Cardiac fibroblast (primary cell): ENCODE measurements around the gene ELF2.
A peak's percentile ranks its signal among the peaks of the same experiment; 100 is the strongest.

Experiments
- DNase-seq, 2 donors: peaks; one replicate each; pipeline versions ENCODE4 v3.0.0 to v3.0.0-alpha.2; 2010; ENCODE audit warnings: low read depth in 2 of 2
- H3K4me3 ChIP-seq, 2 donors: replicated peaks in 1 of 2; 1 replicate in 1 of 2; 2 replicates in 1 of 2; pipeline ENCODE4 v1.5.1; 2011; ENCODE audit warnings: low read depth in 2 of 2, low read length in 2 of 2, mild to moderate bottlenecking in 2 of 2, moderate library complexity in 1 of 2
- TF ChIP-seq, protein P1 (sequence below): IDR thresholded peaks from one replicate; pipeline ENCODE4 v1.5.1; 2011; ENCODE audit warnings: low read depth, mild to moderate bottlenecking, low read length, inconsistent platforms

ELF2 gene

DNA sequence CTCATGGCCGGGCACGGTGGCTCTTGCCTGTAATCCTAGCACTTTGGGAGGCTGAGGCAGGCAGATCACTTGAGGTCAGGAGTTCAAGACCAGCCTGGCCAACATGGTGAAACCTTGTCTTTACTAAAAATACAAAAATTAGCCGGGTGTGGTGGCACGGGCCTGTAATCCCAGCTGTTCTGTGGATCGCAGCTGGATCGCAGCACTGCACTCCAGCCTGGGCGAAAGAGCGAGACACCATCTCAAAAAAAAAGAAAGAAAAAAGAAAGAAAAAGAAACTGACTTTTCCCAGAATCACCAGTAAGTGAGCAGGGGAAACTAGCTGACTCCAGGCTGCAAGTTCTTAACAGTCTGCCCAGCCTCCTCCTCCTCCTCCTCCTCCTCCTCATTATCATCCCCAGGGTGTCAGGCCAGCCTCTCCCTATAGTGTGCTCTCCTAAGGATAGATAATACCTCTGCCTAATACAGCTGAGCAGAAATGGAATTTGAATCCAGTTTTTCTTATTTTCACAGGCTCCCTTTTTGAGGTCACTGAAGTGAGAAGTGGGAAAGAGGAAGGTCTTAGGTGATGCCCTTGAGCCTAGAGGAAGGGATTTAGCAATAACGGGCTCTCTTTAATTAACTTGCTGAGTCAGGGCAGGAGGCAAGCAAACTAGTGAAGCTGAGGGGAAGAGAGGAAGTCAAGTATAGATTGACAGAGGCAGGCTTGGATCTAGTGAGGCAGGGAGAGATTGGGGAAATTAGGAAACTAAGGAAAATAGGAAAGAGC is 11.8 kb upstream of the ELF2 start:
- TF ChIP-seq, protein P1, sequence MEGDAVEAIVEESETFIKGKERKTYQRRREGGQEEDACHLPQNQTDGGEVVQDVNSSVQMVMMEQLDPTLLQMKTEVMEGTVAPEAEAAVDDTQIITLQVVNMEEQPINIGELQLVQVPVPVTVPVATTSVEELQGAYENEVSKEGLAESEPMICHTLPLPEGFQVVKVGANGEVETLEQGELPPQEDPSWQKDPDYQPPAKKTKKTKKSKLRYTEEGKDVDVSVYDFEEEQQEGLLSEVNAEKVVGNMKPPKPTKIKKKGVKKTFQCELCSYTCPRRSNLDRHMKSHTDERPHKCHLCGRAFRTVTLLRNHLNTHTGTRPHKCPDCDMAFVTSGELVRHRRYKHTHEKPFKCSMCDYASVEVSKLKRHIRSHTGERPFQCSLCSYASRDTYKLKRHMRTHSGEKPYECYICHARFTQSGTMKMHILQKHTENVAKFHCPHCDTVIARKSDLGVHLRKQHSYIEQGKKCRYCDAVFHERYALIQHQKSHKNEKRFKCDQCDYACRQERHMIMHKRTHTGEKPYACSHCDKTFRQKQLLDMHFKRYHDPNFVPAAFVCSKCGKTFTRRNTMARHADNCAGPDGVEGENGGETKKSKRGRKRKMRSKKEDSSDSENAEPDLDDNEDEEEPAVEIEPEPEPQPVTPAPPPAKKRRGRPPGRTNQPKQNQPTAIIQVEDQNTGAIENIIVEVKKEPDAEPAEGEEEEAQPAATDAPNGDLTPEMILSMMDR: no peak
- DNase-seq: peak in 1 of 2 donors; percentile 31
- H3K4me3 ChIP-seq: no peak overlapping the region

DNA sequence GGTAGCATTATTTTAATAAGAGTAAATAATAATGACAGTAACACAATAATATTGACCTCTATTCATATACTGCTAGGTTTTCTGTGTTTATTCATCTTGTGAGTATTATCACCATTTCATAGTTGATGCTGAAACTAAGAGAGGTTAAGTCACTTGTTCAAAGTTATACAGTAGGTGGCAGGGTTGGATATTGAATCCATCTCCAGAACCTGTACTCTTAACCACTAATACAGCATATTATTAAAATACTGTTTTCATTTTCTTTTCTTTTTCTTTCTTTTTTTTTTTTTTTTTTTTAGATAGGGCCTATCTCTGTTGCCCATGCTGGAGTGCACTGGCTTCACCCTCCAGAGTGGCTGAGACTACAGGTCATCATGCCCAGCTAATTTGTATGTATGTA is 7.1 kb upstream of the ELF2 start:
- no peak overlapping the region for H3K4me3 ChIP-seq
- DNase-seq: peak; percentile 71 to 73
- TF ChIP-seq, protein P1: peak; percentile 3

DNA sequence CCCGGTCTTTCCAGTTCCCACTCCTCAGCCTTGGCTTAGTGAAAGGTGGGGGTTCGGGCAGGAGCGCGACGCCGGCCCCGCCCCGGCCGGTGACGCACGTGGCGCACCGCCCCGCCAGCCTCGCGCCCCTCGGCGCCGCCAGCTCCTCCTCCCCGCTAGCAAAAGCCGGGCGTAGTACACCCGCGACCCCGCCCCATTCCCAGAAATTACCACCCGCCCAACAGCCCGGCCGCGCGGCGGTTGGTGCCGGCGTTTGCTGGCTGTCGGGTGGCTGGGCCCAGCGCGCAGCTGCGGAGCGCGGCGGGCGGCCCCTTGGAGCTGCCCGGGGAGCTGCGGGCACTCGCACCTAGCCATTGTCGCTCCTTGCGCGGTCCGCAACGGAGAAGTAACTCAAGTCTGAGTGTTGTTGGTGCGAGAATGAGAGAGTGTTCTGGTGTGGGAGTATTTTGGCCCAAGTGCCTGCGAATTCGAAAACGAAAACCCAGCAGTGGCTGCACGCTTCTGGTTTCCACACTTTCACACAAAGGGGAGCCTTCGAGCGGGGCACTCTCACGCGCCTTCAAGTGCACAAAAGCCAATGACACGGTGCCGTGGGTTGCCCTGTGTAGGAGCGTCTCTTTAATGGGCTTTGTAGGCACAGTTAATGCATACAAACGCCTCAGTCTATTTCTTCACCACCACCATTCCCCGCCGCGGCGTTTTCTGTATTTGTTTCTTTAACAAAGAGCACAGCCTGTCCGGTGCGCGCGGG is 1.0 kb upstream of the ELF2 start:
- peak overlapping the region; percentile 88 to 89 for H3K4me3 ChIP-seq
- peak; percentile 93 to 97 for DNase-seq
- TF ChIP-seq, protein P1: no peak

DNA sequence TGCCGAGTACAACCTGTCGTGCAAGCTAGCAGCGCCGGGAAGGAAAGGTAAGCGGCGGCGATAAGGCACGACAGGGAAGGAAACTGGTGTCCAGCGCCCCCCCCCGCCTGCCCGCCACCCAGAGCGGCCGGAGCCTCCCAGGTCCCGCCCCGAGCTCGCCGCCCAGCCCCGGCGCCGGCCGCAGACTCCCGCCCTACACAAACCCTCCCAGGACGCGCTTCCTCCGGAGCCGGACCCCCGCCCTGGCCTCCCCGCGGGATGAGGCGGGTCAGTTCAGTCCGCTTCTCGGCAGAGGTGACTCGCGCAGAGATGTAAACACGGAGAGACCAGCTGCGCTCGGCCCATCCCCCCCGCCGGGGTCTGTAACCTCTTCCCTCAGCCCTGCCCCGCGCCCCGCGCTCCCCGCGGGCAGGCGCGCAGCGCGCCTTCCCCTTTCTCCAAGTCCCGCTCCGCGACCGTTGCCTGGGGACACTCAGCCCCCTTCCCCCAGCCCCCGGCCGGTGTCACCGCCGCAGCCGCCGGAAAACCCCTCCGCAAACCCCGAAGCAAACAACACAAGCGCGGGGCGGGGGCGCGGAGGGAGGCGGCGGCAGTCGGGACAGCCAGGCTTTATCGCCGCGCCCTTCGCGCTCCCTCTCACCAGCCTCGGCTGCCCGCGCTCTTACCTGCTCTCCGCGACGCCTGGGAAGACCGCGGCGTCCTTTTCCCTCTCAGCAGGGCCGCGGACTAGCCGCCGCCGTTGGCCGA is 543 bp downstream of the ELF2 start:
- TF ChIP-seq, protein P1: no peak
- peak; percentile 78 to 84 for DNase-seq
- peak overlapping the region; percentile 88 to 89 for H3K4me3 ChIP-seq

DNA sequence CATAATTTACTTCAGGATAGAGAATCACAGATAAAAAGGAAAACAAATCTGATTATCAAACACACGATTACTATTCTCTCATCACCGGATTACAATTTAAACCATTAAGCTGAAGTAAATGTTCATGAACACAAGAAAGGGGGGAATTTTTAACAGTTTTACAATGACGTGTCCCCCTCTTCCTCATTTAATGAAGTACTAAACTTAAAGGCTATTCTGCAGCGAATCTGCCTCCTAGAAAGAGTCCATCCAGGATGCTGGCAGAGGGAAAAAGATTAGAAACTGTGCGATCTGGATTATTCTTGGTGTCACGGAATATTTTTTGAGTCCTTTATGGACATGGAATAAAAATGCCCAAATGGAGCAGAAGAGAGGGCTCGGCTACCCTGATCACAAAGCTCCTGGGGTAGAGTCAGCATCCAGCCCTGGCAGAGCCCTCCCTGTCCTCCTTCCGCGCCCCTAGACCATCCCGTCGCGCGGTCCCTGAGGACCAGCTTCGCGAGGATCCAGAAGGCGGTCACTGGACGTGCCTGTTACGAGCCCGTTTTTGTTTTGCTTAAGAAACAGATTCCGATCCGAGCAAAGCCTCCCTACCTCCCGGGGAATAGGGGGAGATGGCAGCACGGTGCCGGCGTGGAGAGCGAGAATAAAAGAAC is 1.2 kb downstream of the ELF2 start:
- peak overlapping the region; percentile 88 to 89 for H3K4me3 ChIP-seq
- DNase-seq: peak in 1 of 2 donors; percentile 2
- TF ChIP-seq, protein P1: peak; percentile 1

DNA sequence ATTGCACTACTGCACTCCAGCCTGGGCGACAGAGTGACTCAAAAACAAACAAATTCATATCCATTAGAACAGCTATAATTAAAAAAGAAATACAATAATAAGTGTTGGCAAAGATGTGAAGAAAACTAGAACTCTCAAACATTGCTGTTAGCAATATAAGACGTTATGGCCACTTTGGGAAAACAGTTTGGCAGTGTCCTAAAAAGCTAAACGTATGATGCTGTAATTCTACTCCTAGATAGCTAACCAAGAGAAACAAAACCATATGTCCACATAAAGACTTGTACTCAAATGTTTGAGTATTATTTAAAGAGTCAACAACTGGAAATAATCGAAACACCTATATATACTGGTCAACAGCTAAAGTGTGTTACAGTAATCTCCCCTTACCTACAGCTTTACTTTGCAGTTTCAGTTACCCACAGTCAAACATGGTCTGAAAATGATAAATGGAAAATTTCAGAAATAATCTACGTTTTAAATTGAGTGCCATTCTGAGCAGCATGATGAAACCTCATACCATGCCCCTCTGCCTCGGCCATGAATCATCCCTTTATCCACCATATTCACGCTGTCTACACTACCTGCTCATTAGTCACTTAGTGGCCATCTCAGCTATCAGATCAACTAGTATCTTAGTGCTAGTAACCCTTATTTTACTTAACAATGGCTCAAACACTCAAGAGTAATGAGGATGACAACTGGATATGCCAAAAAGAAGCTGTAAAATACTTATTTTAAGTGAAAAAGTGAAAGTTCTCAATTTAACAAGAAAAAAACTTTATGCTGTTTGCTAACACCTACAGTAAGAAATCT is 4.9 kb downstream of the ELF2 start:
- no peak overlapping the region for H3K4me3 ChIP-seq
- peak; percentile 48 to 76 for DNase-seq
- TF ChIP-seq, protein P1: no peak
